GM18526 (cell line): ENCODE data around the gene ARMC2.

Experiments
- POLR2A ChIP-seq: IDR thresholded peaks from 3 replicates; pipeline ENCODE4 v1.6.1; 2011; ENCODE audit not compliant: insufficient read length; ENCODE audit errors: extremely low read depth

Gene ARMC2

GRCh38 chr6:109023356-109023925 is 175.2 kb downstream of the ARMC2 start:
- TF ChIP-seq POLR2A, result no peak
